CD4-positive, alpha-beta memory T cell (primary cell): ENCODE results near the gene GDF9. TPM values are rescaled to one million over a fixed set of nuclear protein-coding genes. Genes with fewer than 3 reads are reported as not detected.

ENCODE experiments used
- CTCF ChIA-PET: fragments of 350-600 bp; sonication (Branson Sonifier 250); formaldehyde crosslinking; loops from one replicate; lab custom pipeline; 2021; ENCODE audit warnings: inconsistent platforms; ENCODE audit not compliant: partially characterized antibody; lab: Charles Lee
- POLR2A ChIA-PET: fragments of 350-600 bp; sonication (Branson Sonifier 250); formaldehyde crosslinking; loops from one replicate; lab custom pipeline; 2021; ENCODE audit not compliant: partially characterized antibody; lab: Charles Lee
- DNase-seq, 5 donors: peaks; one replicate each; pipeline versions ENCODE4 v3.0.0 to v3.0.0-alpha.2; 2020 to 2022; ENCODE audit warnings: mixed read lengths in 1 of 5
- H3K27ac ChIP-seq: one replicate; pipeline ENCODE4 v1.7.0; 2013; ENCODE audit warnings: low read depth, low read length
- H3K27me3 ChIP-seq: 2 replicates; pipeline ENCODE4 v1.7.0; 2013; ENCODE audit warnings: mild to moderate bottlenecking, low read length, moderate library complexity; ENCODE audit not compliant: insufficient read depth
- H3K36me3 ChIP-seq: 2 replicates; pipeline ENCODE4 v1.7.0; 2013; ENCODE audit warnings: mild to moderate bottlenecking, low read length, moderate library complexity; ENCODE audit not compliant: insufficient read depth
- H3K4me1 ChIP-seq: 2 replicates; pipeline ENCODE4 v1.7.0; 2013; ENCODE audit warnings: mild to moderate bottlenecking, low read length, moderate library complexity; ENCODE audit not compliant: insufficient read depth
- H3K4me3 ChIP-seq, 2 donors: one replicate each; pipeline ENCODE4 v1.7.0; 2013; ENCODE audit warnings: low read length in 2 of 2, mild to moderate bottlenecking in 1 of 2
- H3K9me3 ChIP-seq, 2 donors: one replicate each; pipeline ENCODE4 v1.7.0; 2013; ENCODE audit warnings: low read length in 2 of 2, control low read depth in 1 of 2; ENCODE audit not compliant: control insufficient read depth in 1 of 2
- H3K27ac Mint-ChIP-seq, 7 donors: one replicate each; pipeline ENCODE4 v1.8.0; 2020 to 2021; ENCODE audit warnings: mixed read lengths in 7 of 7, mild to moderate bottlenecking in 6 of 7, inconsistent platforms in 3 of 7, moderate library complexity in 3 of 7
- H3K27me3 Mint-ChIP-seq, 2 donors: one replicate each; pipeline ENCODE4 v1.8.0; 2020 to 2021; ENCODE audit warnings: mixed read lengths in 2 of 2
- H3K36me3 Mint-ChIP-seq, 2 donors: one replicate each; pipeline ENCODE4 v1.8.0; 2020 to 2021; ENCODE audit warnings: mixed read lengths in 2 of 2, inconsistent platforms in 1 of 2, mild to moderate bottlenecking in 1 of 2
- H3K4me1 Mint-ChIP-seq, 4 donors: one replicate each; pipeline ENCODE4 v1.8.0; 2020 to 2021; ENCODE audit warnings: mixed read lengths in 4 of 4, mild to moderate bottlenecking in 1 of 4
- H3K4me3 Mint-ChIP-seq, 8 donors: one replicate each; pipeline ENCODE4 v1.8.0; 2020 to 2021; ENCODE audit warnings: mixed read lengths in 8 of 8, mild to moderate bottlenecking in 7 of 8, moderate library complexity in 6 of 8, inconsistent platforms in 3 of 8
- H3K9me3 Mint-ChIP-seq, 8 donors: one replicate each; pipeline ENCODE4 v1.8.0; 2020 to 2021; ENCODE audit warnings: mixed read lengths in 8 of 8, mild to moderate bottlenecking in 5 of 8, inconsistent platforms in 3 of 8, moderate library complexity in 1 of 8
- intact Hi-C: fragments of 100-400 bp; cut with micrococcal nuclease; formaldehyde crosslinking; loops from one replicate; pipeline ENCODE4 v1.15.1; 2023
- polyA plus RNA-seq, 2 donors: library from polyadenylated mRNA; unstranded; fragments of 300-500 nt; fragmentation: Illumina TruSeq; gene quantifications; one replicate each; pipeline ENCODE4 v1.2.3, GENCODE V29; 2021
- total RNA-seq, 2 experiments: library from RNA; stranded (reverse); gene quantifications; one replicate each; pipeline ENCODE4 v1.2.3, GENCODE V29; 2021

Gene GDF9
- total and polyA plus RNA-seq, 4 experiments from 2014 or later: 0.13 to 1.9 (median 0.72) TPM

DNA sequence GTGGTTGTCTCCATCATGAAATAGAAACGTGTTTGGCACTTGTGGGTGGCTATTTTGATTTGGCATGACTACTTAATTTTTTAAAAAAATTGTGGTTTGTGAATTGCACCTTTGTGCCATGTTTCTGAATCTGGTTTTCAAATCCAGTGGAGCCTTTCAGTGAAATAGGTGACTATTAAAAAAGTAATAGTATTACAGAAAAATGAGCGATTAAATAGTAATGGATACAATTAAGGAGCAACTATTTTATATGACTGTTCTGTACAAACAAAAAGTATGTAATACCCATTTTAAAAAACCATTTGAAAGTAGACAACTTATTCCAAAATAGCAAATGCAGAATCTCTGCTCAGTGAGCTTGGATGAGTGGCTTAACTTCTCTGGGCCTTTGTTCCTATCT, 50.2 kb downstream of the GDF9 start:
- H3K4me1 ChIP-seq: peaks cover 24% of the 10 kb centered on the region
- peaks cover 18% of the 10 kb centered on the region for H3K27me3 ChIP-seq
- no peaks in the 10 kb centered on the region for H3K9me3 ChIP-seq
- no peak overlapping the region for H3K27ac Mint-ChIP-seq
- no peaks in the 10 kb centered on the region for H3K9me3 Mint-ChIP-seq
- CTCF ChIA-PET: interaction anchor here (2.5 kb wide), 1 partner anchor 289 kb away, joined by 10 read pairs; no protein-coding TSS in a partner anchor
- H3K36me3 ChIP-seq: no peaks in the 10 kb centered on the region
- no peak overlapping the region for H3K4me3 ChIP-seq
- peaks cover 21 to 29% of the 10 kb centered on the region in 2 donors for H3K27me3 Mint-ChIP-seq
- DNase-seq: no peak
- H3K27ac ChIP-seq: no peak overlapping the region
- intact Hi-C loops: no loop called here
- no peak overlapping the region for H3K4me3 Mint-ChIP-seq
- H3K4me1 Mint-ChIP-seq: peaks cover 10 to 26% (median 17%) of the 10 kb centered on the region in 4 donors
- POLR2A ChIA-PET: interaction anchor here (1.4 kb wide), 1 partner anchor 259 kb away, joined by 3 read pairs; the partner anchor contains the start of gene RAD50
- no peaks in the 10 kb centered on the region for H3K36me3 Mint-ChIP-seq

DNA sequence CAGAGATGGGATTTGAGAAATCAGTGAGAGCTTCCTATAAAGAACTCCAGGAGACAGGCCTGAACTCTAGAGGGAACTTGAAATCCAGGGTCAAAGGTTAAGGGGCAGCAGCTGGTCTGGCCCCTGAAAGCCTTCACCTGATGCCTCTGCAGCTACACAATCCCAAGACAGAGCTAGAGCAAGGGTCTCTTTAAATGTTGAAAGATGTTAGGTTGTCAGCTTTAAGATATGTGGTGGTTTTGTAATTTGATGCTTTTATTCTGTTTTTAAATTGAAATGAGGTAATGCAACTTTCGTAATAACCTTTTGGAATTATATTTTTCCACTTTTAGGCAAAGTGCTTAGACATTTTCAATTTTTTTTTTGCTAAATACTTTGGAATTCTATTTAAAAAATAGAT, 50.8 kb downstream of the GDF9 start:
- Mint-ChIP-seq H3K4me3 (peak overlapping the region in 6 of 8 donors; percentile 27 to 63 (median 50)), H3K4me1 (peaks cover 10 to 26% (median 17%) of the 10 kb centered on the region in 4 donors), H3K27me3 (peaks cover 28 to 36% of the 10 kb centered on the region in 2 donors), H3K36me3 (no peaks in the 10 kb centered on the region), H3K27ac (no peak overlapping the region), H3K9me3 (no peaks in the 10 kb centered on the region)
- Histone ChIP-seq H3K4me3 (no peak overlapping the region), H3K36me3 (no peaks in the 10 kb centered on the region), H3K27me3 (peaks cover 18% of the 10 kb centered on the region), H3K27ac (no peak overlapping the region), H3K4me1 (peaks cover 24% of the 10 kb centered on the region), H3K9me3 (no peaks in the 10 kb centered on the region)
- ChIA-PET CTCF (interaction anchor here (1.3 to 1.4 kb wide), 3 partner anchors 11 to 288 kb away, joined by 3 to 5 read pairs (median 3); partner anchors contain the start of gene CCNI2), POLR2A (no interaction called here)
- DNase-seq: no peak
- intact Hi-C loops: no loop called here

DNA sequence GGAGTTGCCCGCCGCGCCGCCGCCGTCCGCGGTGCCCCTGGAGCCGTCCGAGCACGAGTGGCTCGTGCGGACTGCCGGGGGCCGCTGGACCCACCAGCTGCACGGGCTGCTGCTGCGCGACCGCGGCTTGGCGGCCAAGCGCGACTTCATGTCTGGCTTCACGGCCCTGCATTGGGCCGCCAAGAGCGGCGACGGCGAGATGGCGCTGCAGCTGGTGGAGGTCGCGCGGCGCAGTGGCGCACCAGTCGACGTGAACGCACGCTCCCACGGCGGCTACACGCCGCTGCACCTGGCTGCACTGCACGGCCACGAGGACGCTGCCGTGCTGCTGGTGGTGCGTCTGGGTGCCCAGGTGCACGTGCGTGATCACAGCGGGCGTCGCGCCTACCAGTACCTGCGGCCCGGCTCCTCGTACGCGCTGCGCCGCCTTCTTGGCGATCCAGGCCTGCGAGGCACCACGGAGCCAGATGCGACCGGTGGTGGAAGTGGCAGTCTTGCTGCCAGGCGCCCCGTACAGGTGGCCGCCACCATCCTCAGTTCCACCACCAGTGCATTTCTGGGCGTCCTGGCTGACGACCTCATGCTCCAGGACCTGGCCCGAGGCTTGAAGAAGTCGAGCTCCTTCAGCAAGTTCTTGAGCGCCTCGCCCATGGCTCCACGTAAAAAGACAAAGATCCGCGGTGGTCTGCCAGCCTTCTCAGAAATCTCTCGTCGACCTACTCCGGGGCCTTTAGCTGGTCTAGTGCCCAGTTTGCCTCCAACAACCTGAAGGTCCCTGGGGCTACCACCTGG, 51.6 kb downstream of the GDF9 start:
- H3K4me3 ChIP-seq: no peak overlapping the region
- H3K27ac Mint-ChIP-seq: peak overlapping the region in 1 of 7 donors; percentile 29
- ChIA-PET POLR2A (interaction anchor here (1.0 to 1.1 kb wide), 2 partner anchors 9 to 67 kb away, joined by 3 read pairs; partner anchors contain the start of gene CCNI2), CTCF (interaction anchor here (1.3 to 1.4 kb wide), 3 partner anchors 11 to 287 kb away, joined by 3 to 5 read pairs (median 3); partner anchors contain the start of gene CCNI2)
- H3K27me3 ChIP-seq: peaks cover 18% of the 10 kb centered on the region
- H3K4me1 ChIP-seq: peaks cover 17% of the 10 kb centered on the region
- intact Hi-C loops: no loop called here
- DNase-seq: no peak
- H3K4me3 Mint-ChIP-seq: peak overlapping the region; percentile 20 to 63 (median 50)
- no peaks in the 10 kb centered on the region for H3K36me3 Mint-ChIP-seq
- no peaks in the 10 kb centered on the region for H3K9me3 Mint-ChIP-seq
- peaks cover 8 to 21% (median 11%) of the 10 kb centered on the region in 4 donors for H3K4me1 Mint-ChIP-seq
- no peaks in the 10 kb centered on the region for H3K9me3 ChIP-seq
- H3K27ac ChIP-seq: no peak overlapping the region
- H3K36me3 ChIP-seq: no peaks in the 10 kb centered on the region
- peaks cover 27 to 35% of the 10 kb centered on the region in 2 donors for H3K27me3 Mint-ChIP-seq

DNA sequence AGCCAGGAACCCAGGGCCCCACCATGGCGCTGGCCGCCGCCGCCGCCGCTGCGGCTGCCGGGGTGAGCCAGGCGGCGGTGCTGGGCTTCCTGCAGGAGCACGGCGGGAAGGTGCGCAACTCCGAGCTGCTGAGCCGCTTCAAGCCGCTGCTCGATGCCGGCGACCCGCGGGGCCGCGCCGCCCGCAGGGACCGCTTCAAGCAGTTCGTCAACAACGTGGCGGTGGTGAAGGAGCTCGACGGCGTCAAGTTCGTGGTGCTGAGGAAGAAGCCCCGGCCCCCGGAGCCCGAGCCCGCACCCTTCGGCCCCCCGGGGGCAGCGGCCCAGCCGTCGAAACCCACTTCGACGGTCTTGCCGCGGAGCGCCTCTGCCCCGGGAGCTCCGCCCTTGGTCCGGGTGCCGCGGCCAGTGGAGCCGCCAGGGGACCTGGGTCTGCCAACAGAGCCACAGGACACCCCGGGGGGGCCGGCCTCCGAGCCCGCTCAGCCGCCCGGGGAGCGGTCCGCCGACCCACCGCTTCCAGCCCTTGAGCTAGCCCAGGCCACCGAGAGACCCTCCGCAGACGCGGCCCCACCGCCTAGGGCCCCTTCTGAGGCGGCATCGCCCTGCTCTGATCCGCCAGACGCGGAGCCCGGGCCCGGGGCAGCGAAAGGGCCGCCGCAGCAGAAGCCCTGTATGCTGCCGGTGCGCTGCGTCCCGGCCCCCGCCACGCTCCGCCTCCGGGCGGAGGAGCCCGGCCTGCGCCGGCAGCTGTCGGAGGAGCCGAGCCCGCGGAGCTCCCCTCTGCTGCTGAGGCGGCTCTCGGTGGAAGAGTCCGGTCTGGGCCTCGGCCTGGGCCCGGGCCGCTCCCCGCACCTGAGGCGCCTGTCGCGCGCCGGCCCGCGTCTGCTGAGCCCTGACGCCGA, 52.4 kb downstream of the GDF9 start:
- intact Hi-C loops: no loop called here
- peaks cover 8 to 14% (median 10%) of the 10 kb centered on the region in 4 donors for H3K4me1 Mint-ChIP-seq
- no peaks in the 10 kb centered on the region for H3K36me3 ChIP-seq
- no peaks in the 10 kb centered on the region for H3K9me3 ChIP-seq
- no peaks in the 10 kb centered on the region for H3K9me3 Mint-ChIP-seq
- peak; percentile 29 to 41 (median 38) for DNase-seq
- peaks cover 32 to 33% of the 10 kb centered on the region in 2 donors for H3K27me3 Mint-ChIP-seq
- ChIA-PET CTCF (interaction anchor here (1.2 to 1.4 kb wide), 2 partner anchors 66 to 67 kb away, joined by 3 read pairs; partner anchors contain the start of gene CCNI2), POLR2A (interaction anchor here (0.7 to 1.1 kb wide), 5 partner anchors 10 to 323 kb away, joined by 3 read pairs; partner anchors contain the start of genes CCNI2 and IRF1)
- H3K27me3 ChIP-seq: peaks cover 26% of the 10 kb centered on the region
- H3K4me1 ChIP-seq: peaks cover 13% of the 10 kb centered on the region
- H3K27ac ChIP-seq: no peak overlapping the region
- no peaks in the 10 kb centered on the region for H3K36me3 Mint-ChIP-seq
- no peak overlapping the region for H3K4me3 ChIP-seq
- no peak overlapping the region for H3K27ac Mint-ChIP-seq
- H3K4me3 Mint-ChIP-seq: peak overlapping the region in 3 of 8 donors; percentile 32 to 66 (median 59)

DNA sequence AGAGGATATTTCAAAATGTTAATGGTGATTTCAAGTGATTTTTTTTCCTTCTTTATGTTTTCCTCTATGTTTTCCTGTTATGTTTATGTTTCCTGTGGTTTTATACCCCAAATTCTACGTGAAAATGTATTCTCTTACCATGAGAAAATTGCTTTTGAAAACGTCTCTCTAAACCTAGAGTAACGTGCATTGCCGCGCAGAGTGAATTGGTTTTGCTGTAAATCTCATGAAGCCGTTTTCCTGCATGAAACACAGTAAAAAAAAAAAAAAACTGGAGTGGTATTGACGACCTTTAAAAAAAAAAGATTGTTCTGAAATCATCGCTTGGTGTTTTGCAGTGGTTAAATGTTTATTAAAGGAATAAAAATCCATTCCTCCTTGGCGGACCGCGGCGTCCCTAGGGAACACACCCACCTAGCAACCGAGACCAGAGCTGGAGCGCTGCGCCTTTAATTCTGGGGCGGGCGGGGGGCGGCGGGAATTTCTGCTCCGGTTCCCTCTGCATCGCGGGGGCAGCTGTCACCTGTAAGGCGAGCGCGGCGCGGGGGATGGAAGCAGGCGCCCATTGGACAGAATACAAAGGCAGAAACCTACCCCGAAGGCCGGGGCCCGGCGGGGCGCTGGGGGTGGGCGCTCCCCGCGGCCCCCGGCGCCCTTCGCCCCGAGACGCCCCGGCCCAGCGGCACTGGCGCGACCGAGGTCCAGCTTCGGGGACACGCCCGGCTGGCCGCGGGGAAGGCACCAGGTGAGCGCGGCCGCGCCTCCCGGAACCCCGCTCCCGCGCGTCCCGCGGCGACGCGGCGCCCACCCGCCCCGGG, 53.3 kb downstream of the GDF9 start, which contains the start of gene SOWAHA:
Gene SOWAHA (plus strand): TSS at position 522 of the 818 bp plus-strand sequence. CDS start 320 bp downstream, outside the sequence.
- Histone ChIP-seq H3K4me3 (peak within 1 kb of the TSS in 1 of 2 donors; percentile 28), H3K4me1 (peaks cover 13% of the 10 kb centered on the region), H3K36me3 (no peaks in the 10 kb centered on the region), H3K27me3 (peaks cover 26% of the 10 kb centered on the region), H3K27ac (no peak within 1 kb of the TSS), H3K9me3 (no peaks in the 10 kb centered on the region)
- DNase-seq: no peak
- H3K4me3 Mint-ChIP-seq: peak within 1 kb of the TSS; percentile 80 to 85 (median 82)
- peak within 1 kb of the TSS in 3 of 7 donors; percentile 48 to 60 (median 59) for H3K27ac Mint-ChIP-seq
- ChIA-PET CTCF (interaction anchor here (1.2 kb wide), 1 partner anchor 67 kb away, joined by 3 read pairs; no protein-coding TSS in a partner anchor), POLR2A (interaction anchor here (0.7 to 0.8 kb wide), 2 partner anchors 36 to 322 kb away, joined by 3 read pairs; partner anchors contain the start of gene IRF1)
- peaks cover 8 to 14% (median 10%) of the 10 kb centered on the region in 4 donors for H3K4me1 Mint-ChIP-seq
- intact Hi-C loops: no loop called here
- no peaks in the 10 kb centered on the region for H3K9me3 Mint-ChIP-seq
- H3K36me3 Mint-ChIP-seq: no peaks in the 10 kb centered on the region
- H3K27me3 Mint-ChIP-seq: peaks cover 30 to 37% of the 10 kb centered on the region in 2 donors

DNA sequence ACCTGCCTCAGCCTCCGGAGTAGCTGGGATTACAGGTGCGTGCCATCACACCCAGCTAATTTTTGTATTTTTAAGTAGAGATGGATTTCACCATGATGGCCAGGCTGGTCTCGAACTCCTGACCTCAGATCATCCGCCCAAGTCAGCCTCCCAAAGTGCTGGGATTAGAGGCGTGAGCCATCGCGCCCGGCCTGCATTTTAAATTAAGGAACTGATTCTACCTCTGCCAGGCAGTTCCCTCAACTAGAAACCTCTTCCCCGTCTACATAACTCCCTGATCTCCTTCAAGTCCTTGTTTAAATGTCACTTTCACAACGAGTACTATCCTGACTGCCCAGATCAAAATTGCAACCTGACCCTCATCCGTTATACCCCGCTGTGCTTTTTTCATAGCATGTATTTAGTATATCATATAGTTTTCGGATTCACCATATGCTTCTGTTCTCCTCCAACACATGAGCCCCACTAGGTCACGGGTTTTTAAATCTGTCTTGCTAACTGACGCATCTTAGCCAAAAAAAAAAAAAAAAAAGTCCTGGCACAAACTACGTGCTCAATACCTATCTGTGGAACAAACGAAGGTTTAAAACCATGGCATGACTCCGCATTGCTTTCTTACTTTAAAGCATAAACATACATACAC, 54.0 kb downstream of the GDF9 start:
- no peak for DNase-seq
- Histone ChIP-seq H3K9me3 (no peaks in the 10 kb centered on the region), H3K27me3 (peaks cover 26% of the 10 kb centered on the region), H3K36me3 (no peaks in the 10 kb centered on the region), H3K27ac (no peak overlapping the region), H3K4me3 (no peak overlapping the region), H3K4me1 (peaks cover 13% of the 10 kb centered on the region)
- ChIA-PET POLR2A (no interaction called here), CTCF (interaction anchor here (1.1 kb wide), 1 partner anchor 8 kb away, joined by 7 read pairs; no protein-coding TSS in a partner anchor)
- Mint-ChIP-seq H3K4me3 (peak overlapping the region; percentile 80 to 85 (median 82)), H3K9me3 (no peaks in the 10 kb centered on the region), H3K36me3 (no peaks in the 10 kb centered on the region), H3K27ac (no peak overlapping the region), H3K27me3 (peaks cover 30 to 35% of the 10 kb centered on the region in 2 donors), H3K4me1 (peaks cover 8 to 14% (median 10%) of the 10 kb centered on the region in 4 donors)
- intact Hi-C loops: no loop called here
